Neuronal stem cell (in vitro differentiated cells): ENCODE measurements around the gene UTY.

Source experiments
- DNase-seq: peaks from one replicate; pipeline ENCODE4 v3.0.0-alpha.2; 2013; ENCODE audit warnings: low spot score
- H2AFZ ChIP-seq: one replicate; pipeline ENCODE4 v1.6.1; 2013; ENCODE audit warnings: mild to moderate bottlenecking, low read length, inconsistent platforms
- H2AK5ac ChIP-seq: 2 replicates; pipeline ENCODE4 v1.6.1; 2013; ENCODE audit warnings: low read depth, mild to moderate bottlenecking, inconsistent platforms, low read length, moderate library complexity, mixed read lengths
- H2BK120ac ChIP-seq: 2 replicates; pipeline ENCODE4 v1.6.1; 2013; ENCODE audit warnings: low read depth, mild to moderate bottlenecking, inconsistent platforms, low read length, moderate library complexity, mixed read lengths
- H2BK12ac ChIP-seq: one replicate; pipeline ENCODE4 v1.6.1; 2013; ENCODE audit warnings: low read length, inconsistent platforms
- H2BK15ac ChIP-seq: 2 replicates; pipeline ENCODE4 v1.6.1; 2013; ENCODE audit warnings: mild to moderate bottlenecking, low read length, inconsistent platforms, mixed read lengths
- H2BK5ac ChIP-seq: one replicate; pipeline ENCODE4 v1.6.1; 2013; ENCODE audit warnings: inconsistent platforms, mild to moderate bottlenecking, low read length, moderate library complexity
- H3K14ac ChIP-seq: one replicate; pipeline ENCODE4 v1.6.1; 2013; ENCODE audit warnings: low read length, inconsistent platforms
- H3K18ac ChIP-seq: 2 replicates; pipeline ENCODE4 v1.6.1; 2013; ENCODE audit warnings: low read length, inconsistent platforms
- H3K23ac ChIP-seq: 2 replicates; pipeline ENCODE4 v1.6.1; 2013; ENCODE audit warnings: low read depth, mild to moderate bottlenecking, mixed read lengths, low read length, inconsistent platforms; ENCODE audit not compliant: poor library complexity
- H3K27ac ChIP-seq: replicated peaks from 3 replicates; pipeline ENCODE4 v1.5.1; 2013; ENCODE audit warnings: low read length, inconsistent platforms
- H3K27me3 ChIP-seq, 3 experiments: 2 replicates each; pipeline ENCODE4 v1.6.1; 2013; ENCODE audit warnings: low read length in 3 of 3, mild to moderate bottlenecking in 2 of 3, inconsistent platforms in 1 of 3, low read depth in 1 of 3, mixed read lengths in 1 of 3, moderate library complexity in 1 of 3; ENCODE audit not compliant: control insufficient read depth in 3 of 3, insufficient read depth in 3 of 3
- H3K36me3 ChIP-seq, 2 donors: replicated peaks in 1 of 2; 2 replicates each; pipeline ENCODE4 v1.6.1; 2013; ENCODE audit warnings: low read length in 2 of 2; ENCODE audit not compliant: control insufficient read depth in 2 of 2, insufficient read depth in 2 of 2
- H3K4ac ChIP-seq: 2 replicates; pipeline ENCODE4 v1.6.1; 2013; ENCODE audit warnings: inconsistent platforms, mild to moderate bottlenecking, low read length, moderate library complexity
- H3K4me1 ChIP-seq, 2 donors: 1 replicate in 1 of 2; 2 replicates in 1 of 2; pipeline ENCODE4 v1.6.1; 2013; ENCODE audit warnings: low read length in 2 of 2, low read depth in 1 of 2; ENCODE audit not compliant: control insufficient read depth in 2 of 2, insufficient read depth in 1 of 2
- H3K4me2 ChIP-seq: one replicate; pipeline ENCODE4 v1.6.1; 2013; ENCODE audit warnings: mild to moderate bottlenecking, low read length, inconsistent platforms; ENCODE audit not compliant: insufficient read depth, poor library complexity, severe bottlenecking
- H3K4me3 ChIP-seq, 2 donors: 2 replicates each; pipeline ENCODE4 v1.5.1; 2013; ENCODE audit warnings: low read length in 2 of 2, mild to moderate bottlenecking in 2 of 2, inconsistent platforms in 1 of 2, moderate library complexity in 1 of 2
- H3K79me1 ChIP-seq: one replicate; pipeline ENCODE4 v1.6.1; 2013; ENCODE audit warnings: low read depth, mild to moderate bottlenecking, inconsistent platforms, low read length, moderate library complexity
- H3K9ac ChIP-seq: one replicate; pipeline ENCODE4 v1.6.1; 2013; ENCODE audit warnings: mild to moderate bottlenecking, low read depth, low read length, inconsistent platforms; ENCODE audit not compliant: poor library complexity
- H3K9me3 ChIP-seq, 2 donors: replicated peaks in 1 of 2; 2 replicates each; pipeline versions ENCODE3 to v1.6.1; 2013; ENCODE audit warnings: low read length in 2 of 2, mild to moderate bottlenecking in 2 of 2, inconsistent platforms in 1 of 2, low read depth in 1 of 2, mixed read lengths in 1 of 2, moderate library complexity in 1 of 2; ENCODE audit not compliant: control insufficient read depth in 2 of 2, insufficient read depth in 1 of 2
- H4K8ac ChIP-seq: one replicate; pipeline ENCODE4 v1.6.1; 2013; ENCODE audit warnings: low read depth, mild to moderate bottlenecking, inconsistent platforms, low read length, moderate library complexity
- H4K91ac ChIP-seq: one replicate; pipeline ENCODE4 v1.6.1; 2013; ENCODE audit warnings: low read length, low read depth, mild to moderate bottlenecking, inconsistent platforms; ENCODE audit not compliant: poor library complexity
- WGBS, 2 donors: extraction: QIAGEN DNeasy Blood & Tissue Kit; methylation state at CpG; one replicate each; pipeline ENCODE4 v1.1.7; 2013; ENCODE audit warnings: missing lambda C conversion rate in 2 of 2, mixed read lengths in 1 of 2; ENCODE audit not compliant: insufficient read length in 2 of 2, insufficient replicate concordance in 1 of 2; ENCODE audit errors: extremely low coverage in 2 of 2; 5-methylcytosine and 5-hydroxymethylcytosine counted together

The UTY gene

GRCh38 chrY:13474997-13475396 is 4.8 kb downstream of the UTY start:
- H3K27me3 ChIP-seq = no peaks in the 10 kb centered on the region
- H2BK15ac ChIP-seq = no peak overlapping the region
- H4K91ac ChIP-seq = no peak overlapping the region
- H3K79me1 ChIP-seq = no peaks in the 10 kb centered on the region
- no peak overlapping the region for H3K23ac ChIP-seq
- no peaks in the 10 kb centered on the region for H3K4me1 ChIP-seq
- no peak overlapping the region for H2AFZ ChIP-seq
- no peak overlapping the region for H3K14ac ChIP-seq
- no peak overlapping the region for H3K4me3 ChIP-seq
- H3K36me3 ChIP-seq = no peaks in the 10 kb centered on the region
- no peak overlapping the region for H3K4me2 ChIP-seq
- H3K27ac ChIP-seq = no peak overlapping the region
- H3K18ac ChIP-seq = no peak overlapping the region
- no peak overlapping the region for H2BK120ac ChIP-seq
- no peak overlapping the region for H2BK12ac ChIP-seq
- no CpG with 5 or more reads among the region's 2 CpGs for WGBS, 2 donors
- no peak overlapping the region for H2BK5ac ChIP-seq
- no peak for DNase-seq
- no peak overlapping the region for H3K4ac ChIP-seq
- H2AK5ac ChIP-seq = no peak overlapping the region
- H3K9ac ChIP-seq = no peak overlapping the region
- no peaks in the 10 kb centered on the region for H3K9me3 ChIP-seq
- H4K8ac ChIP-seq = no peak overlapping the region

DNA sequence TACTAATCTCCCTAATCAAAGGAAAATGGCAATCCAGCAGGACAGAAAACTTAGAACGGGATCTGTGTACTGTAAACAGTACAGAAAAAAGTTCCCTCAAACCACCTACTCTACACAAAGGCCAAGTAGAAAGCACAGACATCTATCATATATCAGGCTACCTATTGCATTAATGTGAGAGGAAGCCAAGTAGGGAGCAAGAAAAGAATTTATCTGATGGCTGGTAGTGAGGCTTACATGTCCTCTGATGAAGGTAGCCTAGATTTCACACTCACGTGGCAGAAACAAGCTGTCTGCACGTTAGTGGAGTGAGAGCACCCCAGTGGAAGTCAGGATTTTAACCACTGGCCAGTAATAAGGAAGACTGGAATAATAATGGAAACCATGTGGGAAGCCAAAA is 28.3 kb downstream of the UTY start:
- no CpG with 5 or more reads among the region's 3 CpGs for WGBS, 2 donors
- H3K4ac ChIP-seq = no peak overlapping the region

DNA sequence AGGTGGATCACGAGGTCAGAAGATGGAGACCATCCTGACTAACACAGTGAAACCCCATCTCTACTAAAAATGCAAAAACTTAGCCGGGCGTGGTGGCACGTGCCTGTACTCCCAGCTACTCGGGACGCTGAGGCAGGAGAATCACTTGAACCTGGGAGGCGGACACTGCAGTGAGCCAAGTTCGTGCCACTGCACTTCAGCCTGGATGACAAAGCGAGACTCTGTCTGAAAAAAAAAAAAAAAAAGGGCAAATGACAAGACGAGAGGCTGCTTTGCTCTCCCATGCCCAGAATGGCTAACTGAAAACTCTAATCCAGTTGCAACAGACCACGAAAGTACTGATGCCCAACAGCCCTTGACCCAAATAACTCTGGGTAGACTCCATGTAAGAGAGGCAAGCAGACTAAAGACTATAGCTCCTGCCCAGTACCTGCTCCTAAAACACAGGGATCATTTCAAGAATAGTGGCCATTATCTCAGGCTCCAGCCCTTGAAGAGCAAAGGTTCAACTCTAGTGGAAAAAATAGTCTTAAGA is 29.2 kb downstream of the UTY start:
- no CpG with 5 or more reads among the region's 11 CpGs for WGBS, 2 donors
- Histone ChIP-seq H2BK120ac (no peak overlapping the region), H3K9ac (no peak overlapping the region), H4K91ac (no peak overlapping the region), H3K14ac (no peak overlapping the region), H3K23ac (no peak overlapping the region), H2AK5ac (no peak overlapping the region), H2AFZ (no peak overlapping the region), H3K27me3 (no peaks in the 10 kb centered on the region), H3K9me3 (no peaks in the 10 kb centered on the region), H3K18ac (no peak overlapping the region), H2BK12ac (no peak overlapping the region), H3K79me1 (no peaks in the 10 kb centered on the region), H3K4ac (no peak overlapping the region), H3K4me1 (no peaks in the 10 kb centered on the region), H3K4me2 (no peak overlapping the region), H4K8ac (no peak overlapping the region), H2BK5ac (no peak overlapping the region), H2BK15ac (no peak overlapping the region), H3K27ac (no peak overlapping the region), H3K4me3 (no peak overlapping the region), H3K36me3 (no peaks in the 10 kb centered on the region)
- DNase-seq = no peak

More for the DNA sequence above, 28.3 kb downstream of the UTY start:
- Histone ChIP-seq H3K36me3 (no peaks in the 10 kb centered on the region), H3K4me1 (no peaks in the 10 kb centered on the region), H3K79me1 (no peaks in the 10 kb centered on the region), H3K9ac (no peak overlapping the region), H3K27ac (no peak overlapping the region), H3K14ac (no peak overlapping the region), H3K23ac (no peak overlapping the region), H3K4me3 (no peak overlapping the region), H4K91ac (no peak overlapping the region), H2AFZ (no peak overlapping the region), H3K4me2 (no peak overlapping the region), H2BK12ac (no peak overlapping the region), H2AK5ac (no peak overlapping the region), H2BK15ac (no peak overlapping the region), H4K8ac (no peak overlapping the region), H2BK5ac (no peak overlapping the region), H2BK120ac (no peak overlapping the region), H3K27me3 (no peaks in the 10 kb centered on the region), H3K9me3 (no peaks in the 10 kb centered on the region), H3K18ac (no peak overlapping the region)
- no peak for DNase-seq

- H3K4ac ChIP-seq = no peak overlapping the region
- no CpG with 5 or more reads among the region's 1 CpG for WGBS, 2 donors
- H3K9me3 ChIP-seq = no peaks in the 10 kb centered on the region
- no peak overlapping the region for H4K91ac ChIP-seq
- H2AK5ac ChIP-seq = no peak overlapping the region
- H3K18ac ChIP-seq = no peak overlapping the region
- H3K27ac ChIP-seq = no peak overlapping the region
- H3K4me1 ChIP-seq = no peaks in the 10 kb centered on the region
- no peak overlapping the region for H3K4me3 ChIP-seq
- H3K79me1 ChIP-seq = no peaks in the 10 kb centered on the region
- H4K8ac ChIP-seq = no peak overlapping the region
- no peak overlapping the region for H3K14ac ChIP-seq
- no peak overlapping the region for H2BK5ac ChIP-seq
- no peak overlapping the region for H2BK15ac ChIP-seq
- H2BK120ac ChIP-seq = no peak overlapping the region
- no peak overlapping the region for H3K4me2 ChIP-seq
- no peak overlapping the region for H2AFZ ChIP-seq
- H3K23ac ChIP-seq = no peak overlapping the region
- no peak overlapping the region for H2BK12ac ChIP-seq
- H3K27me3 ChIP-seq = no peaks in the 10 kb centered on the region
- no peak for DNase-seq
- no peak overlapping the region for H3K9ac ChIP-seq
- H3K36me3 ChIP-seq = no peaks in the 10 kb centered on the region
Measured at GRCh38 chrY:13445566-13445965, 34.3 kb downstream of the UTY start.
